Naive thymus-derived CD4-positive, alpha-beta T cell (primary cell): Measurements from ENCODE around the gene TMTC2. TPM values are rescaled to one million over a fixed set of nuclear protein-coding genes. Genes with fewer than 3 reads are reported as not detected.

Experiments
- ATAC-seq: fragments of 150-1000 bp; cut with Tn5 transposase; 2 replicates; pipeline ENCODE4 v1.10.0; 2021; ENCODE audit warnings: mild to moderate bottlenecking, moderate library complexity
- CTCF ChIA-PET: fragments of 350-600 bp; sonication (Branson Sonifier 250); formaldehyde crosslinking; loops from one replicate; lab custom pipeline; 2021; ENCODE audit warnings: antibody characterized with exemption; lab: Charles Lee
- POLR2A ChIA-PET: fragments of 350-600 bp; sonication (Branson Sonifier 250); formaldehyde crosslinking; loops from one replicate; lab custom pipeline; 2021; ENCODE audit warnings: antibody characterized with exemption, inconsistent platforms; lab: Charles Lee
- DNase-seq, 9 donors: peaks; one replicate each; pipeline versions ENCODE4 v3.0.0 to v3.0.0-alpha.2; 2020 to 2022; ENCODE audit warnings: mixed read lengths in 1 of 9
- H3K27ac ChIP-seq: one replicate; pipeline ENCODE4 v1.7.0; 2013; ENCODE audit warnings: mild to moderate bottlenecking, low read depth, low read length, moderate library complexity
- H3K27me3 ChIP-seq, 2 donors: one replicate each; pipeline ENCODE4 v1.7.0; 2013; ENCODE audit warnings: low read length in 2 of 2, mild to moderate bottlenecking in 2 of 2, moderate library complexity in 2 of 2; ENCODE audit not compliant: control insufficient read depth in 2 of 2, insufficient read depth in 2 of 2
- H3K36me3 ChIP-seq, 3 experiments: 1 replicate in 2 of 3; 2 replicates in 1 of 3; pipeline ENCODE4 v1.7.0; 2013; ENCODE audit warnings: low read length in 3 of 3, mild to moderate bottlenecking in 3 of 3, moderate library complexity in 1 of 3; ENCODE audit not compliant: insufficient read depth in 3 of 3, control insufficient read depth in 2 of 3
- H3K4me1 ChIP-seq, 2 donors: one replicate each; pipeline ENCODE4 v1.7.0; 2013; ENCODE audit warnings: low read length in 2 of 2, mild to moderate bottlenecking in 2 of 2, moderate library complexity in 1 of 2; ENCODE audit not compliant: control insufficient read depth in 2 of 2, insufficient read depth in 2 of 2
- H3K4me3 ChIP-seq: 2 replicates; pipeline ENCODE4 v1.7.0; 2013; ENCODE audit warnings: mild to moderate bottlenecking, low read length
- H3K9me3 ChIP-seq, 3 experiments: 1 replicate in 2 of 3; 2 replicates in 1 of 3; pipeline ENCODE4 v1.7.0; 2013; ENCODE audit warnings: low read length in 3 of 3; ENCODE audit not compliant: control insufficient read depth in 2 of 3
- H3K27ac Mint-ChIP-seq, 9 donors: one replicate each; pipeline ENCODE4 v1.8.0; 2020 to 2022; ENCODE audit warnings: mixed read lengths in 9 of 9, mild to moderate bottlenecking in 8 of 9, moderate library complexity in 5 of 9, inconsistent platforms in 2 of 9
- H3K27me3 Mint-ChIP-seq, 5 donors: one replicate each; pipeline ENCODE4 v1.8.0; 2021 to 2022; ENCODE audit warnings: mixed read lengths in 5 of 5, mild to moderate bottlenecking in 1 of 5
- H3K36me3 Mint-ChIP-seq, 5 donors: one replicate each; pipeline ENCODE4 v1.8.0; 2020 to 2022; ENCODE audit warnings: mixed read lengths in 5 of 5, mild to moderate bottlenecking in 3 of 5, inconsistent platforms in 1 of 5
- H3K4me1 Mint-ChIP-seq, 7 donors: one replicate each; pipeline ENCODE4 v1.8.0; 2020 to 2022; ENCODE audit warnings: mixed read lengths in 7 of 7, mild to moderate bottlenecking in 3 of 7, inconsistent platforms in 1 of 7
- H3K4me3 Mint-ChIP-seq, 10 donors: one replicate each; pipeline ENCODE4 v1.8.0; 2020 to 2022; ENCODE audit warnings: mild to moderate bottlenecking in 10 of 10, mixed read lengths in 10 of 10, moderate library complexity in 6 of 10, inconsistent platforms in 2 of 10
- H3K9me3 Mint-ChIP-seq, 11 donors: one replicate each; pipeline ENCODE4 v1.8.0; 2020 to 2022; ENCODE audit warnings: mixed read lengths in 11 of 11, mild to moderate bottlenecking in 4 of 11, inconsistent platforms in 1 of 11, moderate library complexity in 1 of 11
- intact Hi-C, 2 donors: fragments of 100-400 bp; cut with micrococcal nuclease; formaldehyde crosslinking; loops; one replicate each; pipeline ENCODE4 v1.15.1; 2023
- polyA plus RNA-seq, 2 donors: library from polyadenylated mRNA; unstranded; fragments of 300-500 nt; fragmentation: Illumina TruSeq; gene quantifications; one replicate each; pipeline ENCODE4 v1.2.3, GENCODE V29; 2021
- total RNA-seq, 6 experiments: library from RNA in 5 of 6; stranded (reverse) in 5 of 6; gene quantifications; 1 replicate in 5 of 6; 2 replicates in 1 of 6; pipeline ENCODE4 v1.2.3 and lab custom pipeline; 2021 to 2026

TMTC2 gene
- total and polyA plus RNA-seq, 7 experiments from 2014 or later, result 3.1 to 11.1 (median 4.7) TPM; not detected in 2

GRCh38 chr12:82721726-82722125 lies 35.0 kb downstream of the TMTC2 start:
- no peaks in the 10 kb centered on the region for H3K9me3 ChIP-seq
- Mint-ChIP-seq H3K9me3 (no peaks in the 10 kb centered on the region), H3K4me1 (peaks cover 0 to 5% (median 0%) of the 10 kb centered on the region in 7 donors), H3K27me3 (no peaks in the 10 kb centered on the region), H3K36me3 (peaks cover 0 to 5% (median 0%) of the 10 kb centered on the region in 5 donors), H3K4me3 (no peak overlapping the region), H3K27ac (no peak overlapping the region)
- intact Hi-C loops, result no loop called here
- H3K27ac ChIP-seq, result no peak overlapping the region
- ATAC-seq (no peak), DNase-seq (no peak)
- H3K4me3 ChIP-seq, result no peak overlapping the region
- ChIA-PET CTCF (no interaction called here), POLR2A (no interaction called here)
- H3K27me3 ChIP-seq, result no peaks in the 10 kb centered on the region
- no peaks in the 10 kb centered on the region for H3K36me3 ChIP-seq
- H3K4me1 ChIP-seq, result no peaks in the 10 kb centered on the region

GRCh38 chr12:82723093-82723492 lies 36.4 kb downstream of the TMTC2 start:
- Mint-ChIP-seq H3K27me3 (no peaks in the 10 kb centered on the region), H3K36me3 (peaks cover 0 to 5% (median 0%) of the 10 kb centered on the region in 5 donors), H3K27ac (no peak overlapping the region), H3K4me1 (peaks cover 0 to 5% (median 0%) of the 10 kb centered on the region in 7 donors), H3K4me3 (no peak overlapping the region), H3K9me3 (no peaks in the 10 kb centered on the region)
- Histone ChIP-seq H3K36me3 (no peaks in the 10 kb centered on the region), H3K9me3 (no peaks in the 10 kb centered on the region), H3K27ac (no peak overlapping the region), H3K4me1 (no peaks in the 10 kb centered on the region), H3K4me3 (no peak overlapping the region), H3K27me3 (no peaks in the 10 kb centered on the region)
- ATAC-seq (no peak), DNase-seq (no peak)
- intact Hi-C loops, result no loop called here
- ChIA-PET POLR2A (no interaction called here), CTCF (no interaction called here)

- CTCF ChIA-PET, result no interaction called here
- no peak for DNase-seq
- Mint-ChIP-seq H3K27me3 (no peaks in the 10 kb centered on the region), H3K4me1 (peaks cover 0 to 5% (median 0%) of the 10 kb centered on the region in 7 donors), H3K36me3 (peaks cover 0 to 5% (median 0%) of the 10 kb centered on the region in 5 donors), H3K27ac (no peak overlapping the region), H3K4me3 (no peak overlapping the region), H3K9me3 (no peaks in the 10 kb centered on the region)
- intact Hi-C loops, result no loop called here
- POLR2A ChIA-PET, result no interaction called here
- Histone ChIP-seq H3K27me3 (no peaks in the 10 kb centered on the region), H3K36me3 (no peaks in the 10 kb centered on the region), H3K4me3 (no peak overlapping the region), H3K27ac (no peak overlapping the region), H3K9me3 (no peaks in the 10 kb centered on the region), H3K4me1 (no peaks in the 10 kb centered on the region)
- ATAC-seq, result no peak
Measured at GRCh38 chr12:82723891-82724290, 37.2 kb downstream of the TMTC2 start.

GRCh38 chr12:82725741-82726140 lies 39.0 kb downstream of the TMTC2 start:
- H3K27me3 ChIP-seq, result no peaks in the 10 kb centered on the region
- no peak overlapping the region for H3K4me3 ChIP-seq
- H3K4me3 Mint-ChIP-seq, result no peak overlapping the region
- H3K27ac ChIP-seq, result no peak overlapping the region
- POLR2A ChIA-PET, result no interaction called here
- no peaks in the 10 kb centered on the region for H3K36me3 ChIP-seq
- CTCF ChIA-PET, result no interaction called here
- DNase-seq, result no peak
- H3K4me1 Mint-ChIP-seq, result peaks cover 0 to 5% (median 0%) of the 10 kb centered on the region in 7 donors
- peaks cover 0 to 3% (median 0%) of the 10 kb centered on the region in 5 donors for H3K36me3 Mint-ChIP-seq
- no peaks in the 10 kb centered on the region for H3K9me3 ChIP-seq
- no peaks in the 10 kb centered on the region for H3K27me3 Mint-ChIP-seq
- intact Hi-C loops, result no loop called here
- H3K9me3 Mint-ChIP-seq, result peaks cover 0 to 4% (median 0%) of the 10 kb centered on the region in 11 donors
- no peak for ATAC-seq
- H3K4me1 ChIP-seq, result no peaks in the 10 kb centered on the region
- H3K27ac Mint-ChIP-seq, result no peak overlapping the region

GRCh38 chr12:82727886-82728285 lies 41.2 kb downstream of the TMTC2 start:
- CTCF ChIA-PET, result no interaction called here
- H3K27ac Mint-ChIP-seq, result no peak overlapping the region

GRCh38 chr12:82728710-82729109 lies 42.0 kb downstream of the TMTC2 start:
- POLR2A ChIA-PET, result no interaction called here
- peaks cover 0 to 4% (median 0%) of the 10 kb centered on the region in 11 donors for H3K9me3 Mint-ChIP-seq
- CTCF ChIA-PET, result no interaction called here

More at GRCh38 chr12:82727886-82728285, 41.2 kb downstream of the TMTC2 start:
- H3K27me3 ChIP-seq, result no peaks in the 10 kb centered on the region
- POLR2A ChIA-PET, result no interaction called here
- Mint-ChIP-seq H3K4me1 (peaks cover 0 to under 1% (median 0%) of the 10 kb centered on the region in 7 donors), H3K4me3 (no peak overlapping the region), H3K36me3 (peaks cover 0 to 3% (median 0%) of the 10 kb centered on the region in 5 donors), H3K27me3 (no peaks in the 10 kb centered on the region), H3K9me3 (peaks cover 0 to 4% (median 0%) of the 10 kb centered on the region in 11 donors)
- DNase-seq (no peak), ATAC-seq (no peak)
- no peak overlapping the region for H3K4me3 ChIP-seq
- H3K27ac ChIP-seq, result no peak overlapping the region
- H3K4me1 ChIP-seq, result no peaks in the 10 kb centered on the region
- H3K36me3 ChIP-seq, result no peaks in the 10 kb centered on the region
- H3K9me3 ChIP-seq, result no peaks in the 10 kb centered on the region
- intact Hi-C loops, result no loop called here

GRCh38 chr12:82730953-82731459 lies 44.3 kb downstream of the TMTC2 start:
- H3K4me3 ChIP-seq, result no peak overlapping the region
- Mint-ChIP-seq H3K27me3 (no peaks in the 10 kb centered on the region), H3K27ac (no peak overlapping the region), H3K9me3 (peaks cover 0 to 4% (median 0%) of the 10 kb centered on the region in 11 donors), H3K4me1 (no peaks in the 10 kb centered on the region), H3K4me3 (no peak overlapping the region), H3K36me3 (peaks cover 0 to 6% (median 0%) of the 10 kb centered on the region in 5 donors)
- CTCF ChIA-PET, result no interaction called here
- DNase-seq (no peak), ATAC-seq (no peak)
- H3K9me3 ChIP-seq, result no peaks in the 10 kb centered on the region
- no peak overlapping the region for H3K27ac ChIP-seq
- H3K27me3 ChIP-seq, result no peaks in the 10 kb centered on the region
- no peaks in the 10 kb centered on the region for H3K36me3 ChIP-seq
- intact Hi-C loops, result no loop called here
- no peaks in the 10 kb centered on the region for H3K4me1 ChIP-seq
- POLR2A ChIA-PET, result no interaction called here

More at GRCh38 chr12:82728710-82729109, 42.0 kb downstream of the TMTC2 start:
- Histone ChIP-seq H3K4me3 (no peak overlapping the region), H3K4me1 (no peaks in the 10 kb centered on the region), H3K36me3 (no peaks in the 10 kb centered on the region), H3K27ac (no peak overlapping the region), H3K9me3 (no peaks in the 10 kb centered on the region), H3K27me3 (no peaks in the 10 kb centered on the region)
- Mint-ChIP-seq H3K4me1 (no peaks in the 10 kb centered on the region), H3K36me3 (peaks cover 0 to 3% (median 0%) of the 10 kb centered on the region in 5 donors), H3K27ac (no peak overlapping the region), H3K27me3 (no peaks in the 10 kb centered on the region), H3K4me3 (no peak overlapping the region)
- intact Hi-C loops, result no loop called here
- no peak for ATAC-seq
- no peak for DNase-seq
